Ishikawa (cell line): ENCODE measurements around the gene EFNA3.

Experiments
- CEBPB ChIP-seq: IDR thresholded peaks from 2 replicates; pipeline ENCODE4 v1.6.1; 2012
- CREB1 ChIP-seq: IDR thresholded peaks from 2 replicates; pipeline ENCODE4 v1.6.1; 2012; ENCODE audit warnings: low read depth
- EGR1 ChIP-seq: IDR thresholded peaks from 2 replicates; pipeline ENCODE4 v1.6.1; 2012
- EP300 ChIP-seq: IDR thresholded peaks from 2 replicates; pipeline ENCODE4 v1.6.1; 2012; ENCODE audit warnings: borderline replicate concordance
- FOXM1 ChIP-seq: IDR thresholded peaks from 2 replicates; pipeline ENCODE4 v1.6.1; 2012; ENCODE audit warnings: low read depth, borderline replicate concordance
- NFIC ChIP-seq: IDR thresholded peaks from 2 replicates; pipeline ENCODE4 v1.6.1; 2012
- RAD21 ChIP-seq: IDR thresholded peaks from 2 replicates; pipeline ENCODE4 v1.6.1; 2012; ENCODE audit warnings: low read depth
- TAF1 ChIP-seq: IDR thresholded peaks from 2 replicates; pipeline ENCODE4 v1.6.1; 2012; ENCODE audit warnings: low read depth, mild to moderate bottlenecking
- TCF12 ChIP-seq: IDR thresholded peaks from 2 replicates; pipeline ENCODE4 v1.6.1; 2012; ENCODE audit warnings: low read depth
- TEAD4 ChIP-seq: IDR thresholded peaks from 2 replicates; pipeline ENCODE4 v1.6.1; 2012
- YY1 ChIP-seq: IDR thresholded peaks from 2 replicates; pipeline ENCODE4 v1.6.1; 2012; ENCODE audit warnings: low read depth
- ZBTB7A ChIP-seq: IDR thresholded peaks from 2 replicates; pipeline ENCODE4 v1.6.1; 2012; ENCODE audit warnings: low read depth
- TF ChIP-seq, protein P1 (sequence below): IDR thresholded peaks from 2 replicates; pipeline ENCODE4 v1.6.1; 2012
- TF ChIP-seq, protein P2 (sequence below): IDR thresholded peaks from 2 replicates; pipeline ENCODE4 v1.6.1; 2012
- TF ChIP-seq, protein P3 (sequence below): IDR thresholded peaks from 2 replicates; pipeline ENCODE4 v1.6.1; 2012; ENCODE audit warnings: low read depth, mild to moderate bottlenecking

The EFNA3 gene

DNA sequence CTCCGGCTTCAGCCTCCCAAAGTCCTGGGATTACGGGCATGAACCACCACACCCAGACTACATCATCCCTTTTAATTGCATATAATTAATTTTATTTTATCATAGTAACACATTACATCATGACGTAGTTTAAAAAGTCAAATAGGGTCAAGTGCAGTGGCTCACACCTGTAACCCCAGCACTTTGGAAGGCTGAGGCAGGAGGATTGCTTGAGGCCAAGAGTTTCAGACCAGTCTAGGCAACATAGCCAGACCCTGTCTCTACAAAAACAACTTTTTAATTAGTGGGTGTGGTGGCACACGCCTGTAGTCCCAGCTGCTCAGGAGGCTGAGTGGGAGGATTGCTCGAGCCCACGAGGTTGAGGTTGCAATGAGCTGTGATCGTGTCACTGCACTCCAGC, 20.7 kb downstream of the EFNA3 start:
- TF ChIP-seq TCF12 (no peak), FOXM1 (no peak), YY1 (no peak), TEAD4 (no peak), CEBPB (no peak), CREB1 (no peak), NFIC (no peak), EGR1 (no peak)
- TF ChIP-seq, protein P1, sequence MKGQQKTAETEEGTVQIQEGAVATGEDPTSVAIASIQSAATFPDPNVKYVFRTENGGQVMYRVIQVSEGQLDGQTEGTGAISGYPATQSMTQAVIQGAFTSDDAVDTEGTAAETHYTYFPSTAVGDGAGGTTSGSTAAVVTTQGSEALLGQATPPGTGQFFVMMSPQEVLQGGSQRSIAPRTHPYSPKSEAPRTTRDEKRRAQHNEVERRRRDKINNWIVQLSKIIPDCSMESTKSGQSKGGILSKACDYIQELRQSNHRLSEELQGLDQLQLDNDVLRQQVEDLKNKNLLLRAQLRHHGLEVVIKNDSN, result no peak
- TF ChIP-seq, protein P2, sequence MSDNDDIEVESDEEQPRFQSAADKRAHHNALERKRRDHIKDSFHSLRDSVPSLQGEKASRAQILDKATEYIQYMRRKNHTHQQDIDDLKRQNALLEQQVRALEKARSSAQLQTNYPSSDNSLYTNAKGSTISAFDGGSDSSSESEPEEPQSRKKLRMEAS, result no peak
- TF ChIP-seq, protein P3, sequence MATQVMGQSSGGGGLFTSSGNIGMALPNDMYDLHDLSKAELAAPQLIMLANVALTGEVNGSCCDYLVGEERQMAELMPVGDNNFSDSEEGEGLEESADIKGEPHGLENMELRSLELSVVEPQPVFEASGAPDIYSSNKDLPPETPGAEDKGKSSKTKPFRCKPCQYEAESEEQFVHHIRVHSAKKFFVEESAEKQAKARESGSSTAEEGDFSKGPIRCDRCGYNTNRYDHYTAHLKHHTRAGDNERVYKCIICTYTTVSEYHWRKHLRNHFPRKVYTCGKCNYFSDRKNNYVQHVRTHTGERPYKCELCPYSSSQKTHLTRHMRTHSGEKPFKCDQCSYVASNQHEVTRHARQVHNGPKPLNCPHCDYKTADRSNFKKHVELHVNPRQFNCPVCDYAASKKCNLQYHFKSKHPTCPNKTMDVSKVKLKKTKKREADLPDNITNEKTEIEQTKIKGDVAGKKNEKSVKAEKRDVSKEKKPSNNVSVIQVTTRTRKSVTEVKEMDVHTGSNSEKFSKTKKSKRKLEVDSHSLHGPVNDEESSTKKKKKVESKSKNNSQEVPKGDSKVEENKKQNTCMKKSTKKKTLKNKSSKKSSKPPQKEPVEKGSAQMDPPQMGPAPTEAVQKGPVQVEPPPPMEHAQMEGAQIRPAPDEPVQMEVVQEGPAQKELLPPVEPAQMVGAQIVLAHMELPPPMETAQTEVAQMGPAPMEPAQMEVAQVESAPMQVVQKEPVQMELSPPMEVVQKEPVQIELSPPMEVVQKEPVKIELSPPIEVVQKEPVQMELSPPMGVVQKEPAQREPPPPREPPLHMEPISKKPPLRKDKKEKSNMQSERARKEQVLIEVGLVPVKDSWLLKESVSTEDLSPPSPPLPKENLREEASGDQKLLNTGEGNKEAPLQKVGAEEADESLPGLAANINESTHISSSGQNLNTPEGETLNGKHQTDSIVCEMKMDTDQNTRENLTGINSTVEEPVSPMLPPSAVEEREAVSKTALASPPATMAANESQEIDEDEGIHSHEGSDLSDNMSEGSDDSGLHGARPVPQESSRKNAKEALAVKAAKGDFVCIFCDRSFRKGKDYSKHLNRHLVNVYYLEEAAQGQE, result no peak

DNA sequence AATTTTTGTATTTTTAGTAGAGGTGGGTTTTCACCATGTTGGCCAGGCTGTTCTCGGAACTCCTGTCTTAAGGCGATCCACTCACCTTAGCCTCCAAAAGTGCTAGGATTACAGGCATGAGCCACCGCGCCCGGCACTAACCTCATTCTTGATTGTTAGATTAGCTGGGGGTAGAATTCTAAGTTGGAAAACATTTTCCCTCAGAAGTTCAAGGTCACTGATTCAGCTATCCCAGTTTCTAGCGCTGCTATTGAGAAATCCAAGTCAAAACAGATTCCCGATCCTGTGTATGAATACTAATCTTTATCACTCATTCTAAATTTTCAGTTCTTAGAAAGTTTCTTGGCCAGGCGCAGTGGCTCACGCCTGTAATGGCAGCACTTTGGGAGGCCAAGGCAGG, 24.7 kb downstream of the EFNA3 start:
- TF ChIP-seq RAD21, result no peak
- no peak for TF ChIP-seq TEAD4
- TF ChIP-seq EGR1, result no peak
- TF ChIP-seq TCF12, result no peak
- TF ChIP-seq CREB1, result no peak
- TF ChIP-seq, protein P2, result no peak
- no peak for TF ChIP-seq ZBTB7A
- TF ChIP-seq, protein P1, result no peak
- TF ChIP-seq NFIC, result no peak

DNA sequence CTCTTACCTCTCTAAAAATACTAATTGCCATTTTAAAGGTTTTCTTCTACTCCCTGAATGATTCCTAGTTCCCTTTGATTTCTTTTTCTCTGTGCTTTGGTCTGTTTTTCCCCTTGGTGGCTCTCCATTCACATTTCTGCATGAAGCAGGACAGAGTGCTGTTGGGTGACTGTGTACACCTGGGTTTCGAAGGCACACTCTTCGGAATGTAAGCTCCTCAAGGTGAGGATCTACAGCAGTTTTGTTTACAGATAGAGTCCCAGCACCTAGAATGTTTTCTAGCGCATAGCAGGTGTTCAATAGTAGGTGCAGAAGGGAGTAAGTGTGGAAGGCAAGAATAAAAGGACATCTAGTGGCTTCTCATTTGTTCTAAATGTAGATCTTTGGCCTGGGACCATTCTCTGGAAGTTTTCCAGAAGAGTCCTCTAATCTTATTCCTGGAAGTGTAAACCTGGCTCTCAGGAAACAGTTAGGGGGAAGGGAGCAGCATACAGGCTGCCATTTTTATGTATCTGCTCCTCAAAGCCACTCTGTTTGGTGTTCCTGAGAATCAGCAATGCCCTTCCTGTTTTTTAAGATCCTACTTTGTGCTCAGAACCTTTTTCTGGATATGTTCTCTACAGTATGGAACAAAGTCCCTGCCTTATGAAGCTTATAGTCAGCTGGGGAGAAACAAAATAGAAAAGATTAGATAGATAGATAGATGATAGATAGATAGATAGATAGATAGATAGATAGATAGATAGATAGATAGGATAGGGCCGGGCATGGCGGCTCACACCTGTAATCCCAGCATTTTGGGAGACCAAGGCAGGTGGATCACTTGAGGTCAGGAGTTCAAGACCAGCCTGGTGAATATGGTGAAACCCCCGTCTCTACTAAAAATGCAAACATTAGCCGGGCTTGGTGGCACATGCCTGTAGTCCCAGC, 26.2 kb downstream of the EFNA3 start:
- TF ChIP-seq YY1, result no peak
- TF ChIP-seq, protein P1, result no peak
- TF ChIP-seq ZBTB7A, result no peak
- TF ChIP-seq EP300, result no peak
- no peak for TF ChIP-seq CREB1
- TF ChIP-seq RAD21, result no peak
- TF ChIP-seq, protein P3, result no peak
- TF ChIP-seq TEAD4, result no peak
- TF ChIP-seq CEBPB, result no peak
- no peak for TF ChIP-seq TCF12
- no peak for TF ChIP-seq TAF1
- TF ChIP-seq, protein P2, result no peak
- TF ChIP-seq FOXM1, result no peak
- no peak for TF ChIP-seq NFIC

DNA sequence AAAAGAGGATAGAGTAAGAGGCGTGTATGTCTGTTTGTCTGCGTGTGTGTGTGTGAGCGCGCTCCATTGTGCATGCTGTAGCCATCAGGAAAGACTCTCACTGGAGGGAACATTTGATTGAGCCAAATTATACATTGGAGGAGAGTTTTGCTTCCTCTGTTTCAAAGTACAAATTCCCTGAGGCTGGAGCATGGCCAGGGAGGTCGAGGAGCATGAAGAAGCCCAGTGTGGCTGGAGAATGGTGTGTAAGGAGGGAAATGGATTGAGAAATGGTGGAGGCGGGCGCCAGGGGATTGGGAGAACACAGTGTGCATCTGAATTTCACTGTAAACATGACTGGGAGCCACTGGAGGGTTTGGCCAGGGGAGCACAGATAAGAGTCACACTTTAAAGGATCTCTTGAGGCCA, 27.0 kb downstream of the EFNA3 start:
- no peak for TF ChIP-seq TCF12
- TF ChIP-seq EGR1, result no peak
- no peak for TF ChIP-seq CEBPB
- no peak for TF ChIP-seq TEAD4
- TF ChIP-seq RAD21, result no peak
- TF ChIP-seq YY1, result no peak
- no peak for TF ChIP-seq ZBTB7A
- TF ChIP-seq, protein P3, result no peak
- TF ChIP-seq TAF1, result no peak
- TF ChIP-seq, protein P2, result no peak
- no peak for TF ChIP-seq NFIC
- no peak for TF ChIP-seq CREB1
- TF ChIP-seq, protein P1, result no peak
